ENCODE results near the gene RFLNA.

The RFLNA gene

DNA sequence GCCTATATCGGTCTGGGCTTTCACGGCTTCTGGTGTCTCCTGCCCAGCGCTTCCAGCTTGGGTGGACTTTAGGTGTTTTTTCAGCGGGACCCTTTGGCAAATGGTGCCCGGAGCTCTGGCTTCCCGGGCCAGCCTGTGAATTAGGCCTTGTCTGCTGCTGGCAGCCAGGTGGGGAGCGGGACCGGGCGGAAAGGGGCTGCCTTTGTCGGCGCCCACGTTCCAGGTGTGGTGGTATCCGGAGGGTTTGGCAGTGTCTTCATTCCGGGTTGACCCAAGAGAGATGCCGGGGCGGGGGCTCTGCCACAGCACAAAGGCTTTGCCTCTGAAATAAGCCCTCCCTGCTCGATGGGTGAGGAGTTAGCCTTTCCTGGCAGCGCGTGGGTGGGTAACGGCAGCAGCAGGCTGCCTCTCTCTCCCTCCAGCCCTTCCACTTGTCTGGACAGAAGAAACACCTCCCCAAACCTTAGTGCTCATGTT is 9.5 kb downstream of the RFLNA start:
- DNase-seq, result no peak

DNA sequence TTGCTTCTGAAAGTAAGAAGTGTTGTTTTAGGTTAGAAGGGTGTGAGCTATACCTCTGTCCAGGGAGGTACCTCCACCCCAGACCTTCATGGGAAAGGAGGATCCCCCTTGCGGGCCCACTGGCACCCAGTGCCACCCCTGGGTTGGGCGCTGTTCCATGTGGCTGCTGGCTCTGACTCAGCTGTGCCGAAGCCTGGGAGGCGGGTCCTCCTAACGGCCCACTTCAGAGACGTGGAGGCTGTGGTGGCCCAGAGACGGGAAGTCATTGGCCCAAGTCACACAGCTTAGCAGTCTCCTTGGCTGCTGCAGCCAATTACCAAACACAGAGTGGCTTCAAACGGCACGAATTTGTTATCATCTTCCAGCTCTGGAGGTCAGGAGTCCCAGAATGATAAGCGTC is 10.2 kb downstream of the RFLNA start:
- DNase-seq, result no peak

DNA sequence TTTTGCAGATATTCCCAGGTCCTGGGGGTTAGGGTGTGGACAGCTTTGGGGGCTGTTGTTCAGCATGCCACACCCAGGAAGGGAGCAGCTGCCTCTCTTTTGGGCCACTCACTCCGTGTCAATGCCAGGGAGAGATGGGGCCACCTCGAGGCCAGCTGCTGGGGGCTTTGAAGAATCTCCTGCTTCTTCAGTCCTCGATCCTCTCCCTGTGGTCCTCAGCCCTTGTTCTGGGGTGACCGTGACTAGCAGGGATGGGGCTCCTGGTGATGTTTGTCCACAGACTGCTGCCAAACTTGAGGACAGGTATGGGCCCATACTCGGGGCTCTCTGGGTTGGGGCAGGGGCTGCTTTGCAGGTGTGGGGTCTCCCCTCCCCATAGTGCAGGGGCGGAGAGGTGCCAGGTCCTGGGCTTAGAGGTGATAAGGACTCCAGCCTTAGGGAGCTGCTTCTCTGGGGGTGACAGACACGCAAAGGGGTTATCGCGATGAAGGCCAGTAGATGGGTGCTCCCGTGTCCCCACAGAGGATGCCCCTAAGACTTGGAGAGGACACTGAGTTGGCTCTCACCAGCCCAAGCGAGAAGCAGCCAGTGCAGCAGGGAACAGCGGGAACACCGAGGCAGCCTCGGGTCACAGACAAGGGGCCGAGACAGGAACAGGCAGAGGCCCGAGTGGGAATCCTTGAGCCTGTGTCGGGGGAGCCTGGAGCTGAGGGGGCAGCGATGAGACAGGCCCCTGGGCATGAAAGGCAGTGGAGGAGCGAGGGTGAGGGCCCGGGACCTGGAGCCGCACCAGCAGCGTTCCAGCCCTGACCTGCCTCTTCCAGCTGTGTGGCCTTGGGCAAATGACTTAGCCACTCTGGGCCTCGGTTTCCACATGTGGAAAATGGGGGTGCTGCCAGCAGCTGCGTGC is 11.1 kb downstream of the RFLNA start:
- DNase-seq, result no peak

DNA sequence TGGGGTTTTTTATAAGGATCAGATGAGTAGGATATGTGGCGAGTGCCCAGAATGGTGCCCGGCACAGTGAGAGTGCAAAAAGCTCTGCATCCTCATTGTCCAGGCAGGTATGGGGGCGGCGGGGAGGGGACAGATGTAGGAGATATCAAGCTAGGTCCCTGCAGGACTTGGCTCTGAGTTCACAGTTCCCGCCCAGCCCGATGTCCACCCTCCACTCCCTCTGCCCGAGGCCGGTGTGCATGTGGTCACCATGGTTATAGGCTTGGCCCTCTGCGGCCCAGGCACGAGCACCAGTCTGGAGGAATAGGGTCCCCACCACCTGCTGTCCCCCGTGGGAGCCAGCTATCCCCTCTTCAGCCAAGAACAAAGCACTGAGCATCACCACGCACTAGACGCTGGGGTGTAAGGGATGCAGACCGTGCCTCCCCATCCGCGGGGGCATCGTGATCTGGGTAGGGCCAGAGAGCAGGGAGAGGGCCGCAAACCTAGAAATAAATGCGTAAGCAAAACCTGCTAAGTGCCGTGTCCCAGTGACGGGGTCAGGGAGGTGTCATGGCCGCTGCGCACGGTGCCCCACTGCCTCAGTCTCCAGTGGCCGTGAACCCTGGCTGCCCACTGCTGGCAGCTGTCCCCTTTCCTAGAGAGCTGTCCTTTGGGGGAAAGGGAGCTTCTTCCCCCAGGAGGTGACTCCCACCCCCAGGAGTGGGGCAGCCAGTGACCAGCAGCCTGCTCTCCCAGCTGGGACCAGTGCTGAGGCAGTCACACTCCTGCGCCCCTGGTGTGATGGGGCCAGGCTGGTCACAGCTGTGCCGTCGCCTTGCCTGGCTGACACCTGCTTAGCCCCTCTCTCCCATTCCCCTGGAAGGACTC is 12.0 kb downstream of the RFLNA start:
- no peak for DNase-seq

DNA sequence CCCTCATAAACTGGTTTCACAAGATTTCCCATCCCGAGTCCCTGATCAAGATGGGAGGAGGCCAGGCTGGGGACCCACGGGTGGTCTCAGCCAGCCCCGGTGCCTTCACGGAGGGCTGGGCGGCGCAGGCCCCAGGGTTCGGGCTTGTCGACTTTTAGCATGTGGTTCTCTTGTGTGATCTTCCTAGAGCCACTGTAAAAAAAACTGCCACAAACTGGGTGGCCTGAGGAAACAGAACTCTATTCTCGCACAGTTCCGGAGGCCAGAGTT is 12.6 kb downstream of the RFLNA start:
- no peak for DNase-seq

DNA sequence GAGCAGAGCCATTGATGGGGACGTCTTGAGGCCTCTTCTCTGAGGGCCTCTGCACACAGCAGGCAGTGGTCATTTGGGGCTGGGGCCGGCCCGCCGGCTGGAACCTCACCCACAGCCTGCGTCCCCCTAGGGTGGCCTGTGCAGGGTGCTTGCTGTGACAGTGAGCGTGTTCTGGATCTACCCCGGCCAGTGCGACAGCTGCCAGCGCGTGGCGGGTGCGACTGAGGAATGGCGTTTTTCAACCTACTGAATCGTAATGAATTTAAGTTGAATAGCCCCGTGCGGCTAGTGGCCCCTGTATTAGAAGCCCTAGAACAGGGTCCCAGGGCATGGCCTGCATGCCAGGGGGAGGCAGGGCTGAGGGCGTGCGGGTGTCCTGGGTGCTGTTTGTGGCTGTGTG is 13.8 kb downstream of the RFLNA start:
- DNase-seq, result no peak

DNA sequence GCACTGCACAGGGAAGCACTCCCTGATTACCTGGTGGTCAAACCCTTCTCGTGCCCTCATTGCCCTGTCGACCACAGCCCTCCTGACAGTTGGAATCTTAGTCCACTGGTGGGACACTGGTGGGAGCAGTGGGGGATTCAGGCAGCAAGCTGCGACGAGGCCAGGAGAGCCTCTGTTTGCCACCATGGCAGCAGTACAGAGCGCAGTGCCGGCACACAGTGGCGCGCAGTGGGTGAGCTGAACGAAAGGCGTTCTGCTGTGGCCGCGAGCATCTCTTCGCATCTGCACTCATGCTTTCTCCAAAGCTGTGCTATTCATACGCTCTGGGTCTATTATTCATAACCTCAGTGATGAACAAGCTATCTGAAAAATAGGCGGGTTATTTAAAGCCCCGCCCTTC is 14.3 kb downstream of the RFLNA start:
- DNase-seq, result no peak

DNA sequence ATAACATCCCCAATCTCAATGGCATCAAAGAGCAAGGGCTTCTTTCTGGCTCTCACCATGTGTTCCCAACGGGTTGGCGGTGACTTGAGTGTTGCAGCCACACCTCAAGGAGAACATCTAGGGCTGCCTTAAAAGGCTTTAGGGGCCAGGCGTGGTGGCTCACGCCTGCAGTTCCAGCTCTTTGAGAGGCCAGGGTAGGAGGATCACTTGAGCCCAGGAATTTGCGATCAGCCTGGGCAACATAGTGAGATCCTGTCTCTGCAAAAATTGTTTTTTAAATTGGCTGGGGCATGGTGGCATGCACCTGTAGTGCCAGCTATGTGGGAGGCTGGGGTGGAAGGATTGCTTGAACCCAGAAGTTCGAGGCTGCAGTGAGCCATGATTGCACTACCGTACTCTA is 14.9 kb downstream of the RFLNA start:
- no peak for DNase-seq

DNA sequence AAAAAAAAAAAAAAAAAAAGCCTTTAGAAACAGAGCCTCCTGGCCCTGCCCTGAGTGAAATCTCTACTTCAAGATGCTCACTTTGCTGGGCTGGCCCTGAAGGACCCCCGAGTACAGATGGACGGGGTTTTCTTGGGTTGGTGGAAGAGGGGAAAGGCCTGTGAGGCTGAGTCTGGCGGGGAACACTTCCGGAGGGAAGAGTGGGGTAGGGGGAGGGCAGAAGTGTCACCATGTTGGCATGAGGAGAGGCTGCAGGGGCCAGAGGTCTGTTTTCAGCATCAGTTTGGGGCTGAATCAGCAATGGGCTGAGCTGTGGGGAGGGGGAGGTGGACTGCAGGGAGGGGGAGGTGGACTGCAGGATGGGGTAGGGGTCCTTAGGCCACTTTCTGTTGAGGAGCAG is 15.3 kb downstream of the RFLNA start:
- DNase-seq, result no peak

DNA sequence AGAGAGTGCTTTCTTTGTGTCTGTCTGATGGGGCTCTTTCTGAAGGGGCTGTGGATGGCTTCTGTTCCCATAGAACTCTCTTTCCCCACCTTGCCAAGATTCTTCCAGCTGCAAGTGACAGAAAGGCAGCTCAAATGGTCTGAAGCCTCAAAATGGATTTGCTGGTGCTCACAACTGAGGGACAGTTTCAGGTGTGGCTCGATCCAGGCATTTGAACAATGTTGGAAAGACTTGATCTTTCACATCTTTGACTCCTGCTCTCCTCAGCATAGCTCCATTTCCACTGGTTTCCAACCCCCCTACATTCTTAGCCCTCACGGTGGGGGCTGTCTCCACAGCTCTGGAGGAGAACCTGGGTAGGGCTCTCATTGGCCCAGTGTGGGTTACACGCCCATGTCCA is 15.9 kb downstream of the RFLNA start:
- DNase-seq, result no peak

DNA sequence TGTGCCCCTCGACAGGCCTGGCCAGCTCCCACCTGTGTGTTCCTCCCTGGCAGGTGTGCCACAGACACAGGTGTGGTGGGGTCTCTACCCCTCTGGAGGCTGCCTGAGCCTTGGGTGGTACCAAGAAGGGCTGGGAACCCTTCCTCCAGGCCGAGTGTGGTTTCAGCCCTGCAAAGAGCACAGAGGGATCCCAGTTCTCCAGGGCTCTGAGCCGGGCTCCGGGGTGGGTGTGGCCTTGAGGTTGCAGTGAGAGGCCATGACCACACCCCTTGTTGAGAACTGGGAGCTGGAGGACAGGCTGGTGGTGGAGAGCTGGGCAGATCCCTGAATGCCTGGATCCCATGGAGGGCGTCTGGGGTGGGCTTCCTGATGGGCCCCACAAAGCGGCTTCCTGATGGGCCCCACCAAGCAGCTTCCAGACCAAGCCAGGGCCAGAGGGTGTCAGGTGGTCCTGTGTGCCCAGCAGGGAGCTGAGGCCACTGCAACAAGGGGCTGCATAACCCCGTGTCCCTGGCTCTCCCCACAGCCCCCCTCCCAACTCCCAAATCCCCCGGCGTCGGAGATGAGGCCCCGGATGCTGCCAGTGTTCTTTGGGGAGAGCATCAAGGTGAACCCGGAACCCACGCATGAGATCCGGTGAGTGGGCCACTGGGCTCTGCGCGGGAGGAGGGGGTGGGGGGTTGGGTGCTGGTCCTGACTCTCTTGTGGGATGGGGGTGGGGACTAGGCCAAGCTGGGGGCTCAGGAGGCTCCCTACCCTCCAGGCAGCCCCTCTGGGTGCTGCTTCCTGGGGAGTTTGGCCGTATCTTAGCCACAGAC is 16.6 kb downstream of the RFLNA start:
- DNase-seq, result no peak

DNA sequence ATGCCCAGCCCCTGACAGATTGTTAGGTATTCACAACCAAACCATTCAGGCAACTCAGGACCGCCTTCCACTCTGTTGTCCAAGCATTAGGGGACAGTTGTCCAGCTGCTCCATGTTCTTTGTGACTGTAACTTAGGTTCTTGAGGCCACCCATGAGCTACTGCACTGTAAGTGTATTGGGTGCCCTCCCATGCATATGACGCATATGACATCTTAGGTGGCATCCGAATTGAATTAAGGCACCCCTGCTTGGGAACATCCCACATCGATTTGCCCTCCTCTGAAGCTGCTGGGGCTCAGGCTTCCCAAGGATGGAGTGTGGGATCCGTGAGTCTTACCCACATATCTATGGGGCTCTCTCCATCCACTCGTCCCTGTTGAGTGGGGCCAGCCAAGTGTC is 17.7 kb downstream of the RFLNA start:
- no peak for DNase-seq

DNA sequence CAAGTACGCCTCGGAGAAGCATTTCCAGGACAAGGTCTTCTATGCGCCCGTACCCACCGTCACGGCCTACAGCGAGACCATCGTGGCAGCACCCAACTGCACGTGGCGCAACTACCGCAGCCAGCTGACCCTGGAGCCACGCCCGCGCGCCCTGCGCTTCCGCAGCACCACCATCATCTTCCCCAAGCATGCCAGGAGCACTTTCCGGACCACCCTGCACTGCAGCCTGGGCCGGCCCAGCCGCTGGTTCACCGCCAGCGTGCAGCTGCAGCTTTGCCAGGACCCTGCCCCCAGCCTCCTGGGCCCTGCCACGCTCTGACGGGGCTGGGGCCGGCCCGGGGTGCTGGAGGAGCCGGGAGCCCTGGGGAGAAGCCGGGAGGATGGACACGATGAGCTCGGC is 19.3 kb downstream of the RFLNA start:
- DNase-seq, result no peak

DNA sequence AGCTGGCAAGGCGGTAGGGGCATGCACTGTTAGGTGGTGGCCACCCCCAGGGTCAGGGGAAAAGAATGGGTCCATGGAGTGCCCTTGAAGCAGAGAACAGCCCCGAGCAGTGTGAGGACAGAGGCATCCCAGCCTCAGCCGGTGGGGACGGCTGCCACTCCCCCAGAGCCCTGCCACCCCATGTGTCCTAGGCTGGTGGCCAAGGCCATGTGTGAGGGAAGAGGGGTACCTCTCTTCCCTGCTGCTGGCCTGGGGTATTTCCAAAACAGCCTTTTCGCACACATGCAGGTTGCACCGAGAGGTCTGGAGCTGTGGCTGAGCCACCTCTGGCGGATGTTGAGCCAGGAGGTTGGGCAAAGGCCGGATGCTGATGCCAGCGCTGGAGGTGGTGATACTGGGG is 19.9 kb downstream of the RFLNA start:
- DNase-seq, result no peak

DNA sequence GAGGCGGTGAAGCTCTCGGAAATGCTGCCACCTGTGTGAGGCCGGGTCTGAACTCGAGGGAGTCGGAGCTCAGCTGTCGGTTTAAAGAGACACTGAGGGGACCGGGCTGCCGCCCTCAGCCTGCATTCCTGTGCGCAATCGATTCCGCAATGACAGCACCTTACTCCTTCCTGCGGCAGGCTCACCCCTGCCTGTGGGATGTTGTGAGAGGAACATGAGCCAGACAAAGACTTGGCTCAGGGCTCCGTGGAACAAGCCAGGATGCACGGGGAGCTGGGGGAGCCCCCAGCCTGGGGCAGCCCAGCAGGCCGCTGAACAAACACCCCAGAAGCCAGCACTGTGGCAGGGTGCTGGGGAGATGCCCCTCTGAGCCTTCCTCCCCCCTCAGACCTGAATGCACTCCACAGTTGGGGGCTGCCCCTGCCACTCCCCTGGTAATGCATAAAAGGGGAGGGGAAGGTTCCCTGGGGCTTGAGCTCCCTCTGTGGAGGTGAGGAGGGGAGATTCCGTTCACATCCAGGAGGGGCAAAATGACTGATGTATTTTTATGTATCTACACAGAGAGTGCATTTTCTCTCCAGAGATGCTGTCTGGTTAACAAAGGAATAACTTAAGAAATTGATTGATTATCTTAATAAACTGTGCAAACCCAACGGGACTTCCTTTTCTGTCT is 20.6 kb downstream of the RFLNA start:
- no peak for DNase-seq

DNA sequence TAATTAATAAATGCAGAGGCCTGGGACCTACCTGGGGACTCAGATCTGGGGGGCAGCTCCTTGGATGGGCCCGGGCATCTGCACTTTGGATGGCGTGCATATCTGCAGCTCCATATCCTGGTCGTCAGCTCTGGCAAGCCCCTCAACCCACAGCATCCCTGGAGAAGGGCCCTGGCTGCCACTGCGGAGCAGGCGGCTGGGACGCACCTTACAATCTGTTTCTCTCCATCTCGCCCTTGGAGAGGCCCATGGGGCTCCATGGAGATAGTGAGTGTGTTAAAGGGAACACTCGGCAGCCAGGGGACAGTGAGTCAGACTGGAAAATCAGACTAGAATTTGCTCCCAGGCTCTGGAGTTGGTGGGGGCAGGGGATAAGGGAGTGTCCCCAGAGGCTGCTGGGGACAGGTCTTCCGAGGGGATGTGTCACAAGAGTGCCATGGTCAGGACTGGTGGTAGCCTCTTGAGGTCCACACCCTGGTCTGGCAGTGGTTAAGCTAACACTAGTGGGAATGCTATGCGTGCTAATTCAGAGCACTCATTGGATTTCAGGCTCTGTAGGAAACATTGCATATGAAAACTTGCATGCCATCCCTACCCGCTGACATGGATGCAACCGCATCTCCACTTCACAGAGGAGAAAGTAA is 21.5 kb downstream of the RFLNA start:
- peak; percentile 30 for DNase-seq

DNA sequence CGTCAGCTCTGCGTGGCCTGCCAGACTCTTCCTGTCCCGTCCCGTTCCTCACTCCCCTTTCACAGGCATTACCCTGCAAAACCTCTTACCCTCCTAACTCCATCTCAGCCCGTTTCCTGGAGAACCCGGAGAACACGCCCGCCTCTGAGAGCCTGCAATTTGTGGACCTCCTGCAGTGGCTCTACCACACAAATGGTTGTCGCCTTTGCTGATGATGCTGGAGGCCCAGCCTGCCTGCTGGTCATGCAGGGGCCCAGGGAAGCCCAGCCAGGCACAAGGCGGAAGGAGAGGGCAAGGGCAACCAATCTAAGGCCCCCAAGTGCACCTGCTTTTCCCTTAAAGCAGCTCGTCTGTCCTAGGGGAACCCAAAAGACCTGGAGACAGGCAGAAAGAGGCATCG is 22.5 kb downstream of the RFLNA start:
- no peak for DNase-seq

DNA sequence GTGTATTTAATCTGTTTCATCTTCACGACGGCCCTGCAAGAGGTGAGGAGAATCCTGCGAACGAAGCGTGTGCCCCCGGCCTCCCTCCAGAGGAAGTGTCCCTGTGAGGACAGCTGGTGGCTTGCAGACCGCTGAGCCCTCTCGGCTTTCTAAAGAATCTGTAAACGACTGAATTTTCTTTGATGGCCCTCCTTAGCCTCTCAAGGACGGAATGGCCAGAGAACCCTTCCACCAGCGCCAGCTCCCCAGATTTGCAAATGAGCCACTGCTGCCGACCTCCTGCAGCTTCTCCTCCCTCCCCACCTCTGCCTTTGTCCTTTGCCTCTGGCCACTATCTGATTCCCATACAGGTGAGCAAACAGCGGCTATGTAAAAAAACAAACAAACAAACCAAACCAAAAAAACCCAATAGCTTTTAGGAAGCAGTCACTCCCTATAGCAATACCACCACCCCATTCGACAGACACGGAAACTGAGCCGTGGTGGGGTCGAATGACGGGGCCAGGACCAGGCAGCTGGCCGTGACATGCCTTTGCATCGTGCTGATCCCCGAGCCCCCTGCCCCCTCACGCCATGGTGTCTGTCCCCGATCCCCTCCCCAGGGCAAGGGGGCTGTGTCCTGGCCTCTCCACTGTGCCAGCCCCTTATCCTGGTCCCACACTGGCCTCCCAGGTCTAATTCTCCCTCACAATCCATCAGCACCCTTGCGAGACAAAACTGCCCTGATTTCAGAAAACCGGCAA is 23.6 kb downstream of the RFLNA start:
- DNase-seq, result no peak

DNA sequence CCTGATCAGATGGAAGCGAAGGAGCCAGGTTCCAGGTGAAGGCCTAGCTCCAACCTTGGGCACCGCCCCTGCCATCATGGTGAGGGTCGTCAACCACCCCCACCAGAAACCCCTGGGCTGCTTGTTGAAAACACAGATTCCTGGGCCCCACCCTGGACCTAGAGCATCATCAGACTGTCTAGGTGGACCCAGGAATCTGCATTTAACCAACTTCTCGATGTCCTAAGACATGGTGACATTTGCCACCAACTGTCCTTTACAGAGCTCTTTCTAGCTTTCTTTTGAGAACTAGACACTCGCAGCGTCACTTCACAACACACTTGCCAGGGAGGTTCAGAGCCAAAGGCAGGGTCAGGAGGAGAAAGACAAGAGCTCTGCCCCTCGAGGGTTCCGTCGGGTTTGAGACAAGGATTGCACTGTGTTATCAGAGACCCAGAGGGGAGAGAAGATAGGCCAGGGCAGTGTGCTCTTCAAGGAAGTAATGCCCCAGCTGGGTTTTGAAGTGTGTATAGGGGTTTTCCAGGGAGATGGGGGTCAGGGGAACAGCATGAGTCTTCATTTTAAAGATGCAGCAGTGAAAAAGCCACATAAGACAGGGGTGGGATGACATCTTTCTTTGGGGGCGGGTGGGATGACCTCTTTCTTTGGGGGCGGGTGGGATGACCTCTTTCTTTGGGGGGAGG is 24.6 kb downstream of the RFLNA start:
- DNase-seq, result no peak

DNA sequence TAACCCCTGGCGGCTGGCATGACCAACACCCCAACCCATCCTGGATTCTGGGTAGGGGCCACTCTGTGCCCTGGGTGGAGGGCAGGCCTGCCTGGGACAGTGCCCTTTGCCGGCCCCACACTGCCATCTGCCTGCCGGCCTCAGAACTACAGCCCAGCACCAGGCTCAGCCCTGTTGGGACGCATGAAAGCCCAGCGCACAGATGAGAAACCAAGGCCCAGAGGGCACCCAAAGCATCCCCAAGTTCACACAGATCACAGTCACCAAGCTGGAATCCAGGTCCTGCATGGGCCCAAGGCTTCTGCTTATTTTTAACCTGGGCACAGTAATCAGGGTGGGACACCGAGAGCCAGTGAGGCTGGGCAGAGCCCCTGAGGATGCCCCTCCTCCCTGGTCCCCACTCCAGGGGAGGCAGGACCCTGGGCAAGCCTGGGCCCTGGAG is 26.2 kb downstream of the RFLNA start:
- peak; percentile 58 for DNase-seq
